ENCODE data around the gene IL23R. TPM values are rescaled to one million over a fixed set of nuclear protein-coding genes. Genes with fewer than 3 reads are reported as not detected.

Gene IL23R
- total and polyA plus RNA-seq, 2 of the 8 experiments (the other 6 are each of a cell fraction or from before 2014, with no cell fraction given): not detected

DNA sequence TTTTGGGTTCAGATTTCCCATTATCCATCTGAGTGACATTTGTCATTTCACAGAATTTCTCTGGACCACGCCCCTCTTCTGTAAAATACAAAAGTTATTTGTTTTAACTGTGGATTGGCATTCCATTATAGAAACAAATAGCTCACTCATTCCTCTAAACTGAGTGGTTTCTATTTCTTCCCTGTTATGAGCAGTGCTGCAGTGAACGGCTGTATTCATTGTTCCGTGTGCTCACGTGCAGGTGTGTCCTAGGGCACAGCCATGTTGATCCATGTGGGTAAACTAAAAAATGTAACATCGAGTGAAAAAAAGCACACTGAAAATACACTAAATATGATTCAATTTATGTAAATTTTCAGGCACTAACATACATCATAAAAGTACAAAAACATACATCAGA, 114.4 kb downstream of the IL23R start (continued):
- TF ChIP-seq, protein P1, sequence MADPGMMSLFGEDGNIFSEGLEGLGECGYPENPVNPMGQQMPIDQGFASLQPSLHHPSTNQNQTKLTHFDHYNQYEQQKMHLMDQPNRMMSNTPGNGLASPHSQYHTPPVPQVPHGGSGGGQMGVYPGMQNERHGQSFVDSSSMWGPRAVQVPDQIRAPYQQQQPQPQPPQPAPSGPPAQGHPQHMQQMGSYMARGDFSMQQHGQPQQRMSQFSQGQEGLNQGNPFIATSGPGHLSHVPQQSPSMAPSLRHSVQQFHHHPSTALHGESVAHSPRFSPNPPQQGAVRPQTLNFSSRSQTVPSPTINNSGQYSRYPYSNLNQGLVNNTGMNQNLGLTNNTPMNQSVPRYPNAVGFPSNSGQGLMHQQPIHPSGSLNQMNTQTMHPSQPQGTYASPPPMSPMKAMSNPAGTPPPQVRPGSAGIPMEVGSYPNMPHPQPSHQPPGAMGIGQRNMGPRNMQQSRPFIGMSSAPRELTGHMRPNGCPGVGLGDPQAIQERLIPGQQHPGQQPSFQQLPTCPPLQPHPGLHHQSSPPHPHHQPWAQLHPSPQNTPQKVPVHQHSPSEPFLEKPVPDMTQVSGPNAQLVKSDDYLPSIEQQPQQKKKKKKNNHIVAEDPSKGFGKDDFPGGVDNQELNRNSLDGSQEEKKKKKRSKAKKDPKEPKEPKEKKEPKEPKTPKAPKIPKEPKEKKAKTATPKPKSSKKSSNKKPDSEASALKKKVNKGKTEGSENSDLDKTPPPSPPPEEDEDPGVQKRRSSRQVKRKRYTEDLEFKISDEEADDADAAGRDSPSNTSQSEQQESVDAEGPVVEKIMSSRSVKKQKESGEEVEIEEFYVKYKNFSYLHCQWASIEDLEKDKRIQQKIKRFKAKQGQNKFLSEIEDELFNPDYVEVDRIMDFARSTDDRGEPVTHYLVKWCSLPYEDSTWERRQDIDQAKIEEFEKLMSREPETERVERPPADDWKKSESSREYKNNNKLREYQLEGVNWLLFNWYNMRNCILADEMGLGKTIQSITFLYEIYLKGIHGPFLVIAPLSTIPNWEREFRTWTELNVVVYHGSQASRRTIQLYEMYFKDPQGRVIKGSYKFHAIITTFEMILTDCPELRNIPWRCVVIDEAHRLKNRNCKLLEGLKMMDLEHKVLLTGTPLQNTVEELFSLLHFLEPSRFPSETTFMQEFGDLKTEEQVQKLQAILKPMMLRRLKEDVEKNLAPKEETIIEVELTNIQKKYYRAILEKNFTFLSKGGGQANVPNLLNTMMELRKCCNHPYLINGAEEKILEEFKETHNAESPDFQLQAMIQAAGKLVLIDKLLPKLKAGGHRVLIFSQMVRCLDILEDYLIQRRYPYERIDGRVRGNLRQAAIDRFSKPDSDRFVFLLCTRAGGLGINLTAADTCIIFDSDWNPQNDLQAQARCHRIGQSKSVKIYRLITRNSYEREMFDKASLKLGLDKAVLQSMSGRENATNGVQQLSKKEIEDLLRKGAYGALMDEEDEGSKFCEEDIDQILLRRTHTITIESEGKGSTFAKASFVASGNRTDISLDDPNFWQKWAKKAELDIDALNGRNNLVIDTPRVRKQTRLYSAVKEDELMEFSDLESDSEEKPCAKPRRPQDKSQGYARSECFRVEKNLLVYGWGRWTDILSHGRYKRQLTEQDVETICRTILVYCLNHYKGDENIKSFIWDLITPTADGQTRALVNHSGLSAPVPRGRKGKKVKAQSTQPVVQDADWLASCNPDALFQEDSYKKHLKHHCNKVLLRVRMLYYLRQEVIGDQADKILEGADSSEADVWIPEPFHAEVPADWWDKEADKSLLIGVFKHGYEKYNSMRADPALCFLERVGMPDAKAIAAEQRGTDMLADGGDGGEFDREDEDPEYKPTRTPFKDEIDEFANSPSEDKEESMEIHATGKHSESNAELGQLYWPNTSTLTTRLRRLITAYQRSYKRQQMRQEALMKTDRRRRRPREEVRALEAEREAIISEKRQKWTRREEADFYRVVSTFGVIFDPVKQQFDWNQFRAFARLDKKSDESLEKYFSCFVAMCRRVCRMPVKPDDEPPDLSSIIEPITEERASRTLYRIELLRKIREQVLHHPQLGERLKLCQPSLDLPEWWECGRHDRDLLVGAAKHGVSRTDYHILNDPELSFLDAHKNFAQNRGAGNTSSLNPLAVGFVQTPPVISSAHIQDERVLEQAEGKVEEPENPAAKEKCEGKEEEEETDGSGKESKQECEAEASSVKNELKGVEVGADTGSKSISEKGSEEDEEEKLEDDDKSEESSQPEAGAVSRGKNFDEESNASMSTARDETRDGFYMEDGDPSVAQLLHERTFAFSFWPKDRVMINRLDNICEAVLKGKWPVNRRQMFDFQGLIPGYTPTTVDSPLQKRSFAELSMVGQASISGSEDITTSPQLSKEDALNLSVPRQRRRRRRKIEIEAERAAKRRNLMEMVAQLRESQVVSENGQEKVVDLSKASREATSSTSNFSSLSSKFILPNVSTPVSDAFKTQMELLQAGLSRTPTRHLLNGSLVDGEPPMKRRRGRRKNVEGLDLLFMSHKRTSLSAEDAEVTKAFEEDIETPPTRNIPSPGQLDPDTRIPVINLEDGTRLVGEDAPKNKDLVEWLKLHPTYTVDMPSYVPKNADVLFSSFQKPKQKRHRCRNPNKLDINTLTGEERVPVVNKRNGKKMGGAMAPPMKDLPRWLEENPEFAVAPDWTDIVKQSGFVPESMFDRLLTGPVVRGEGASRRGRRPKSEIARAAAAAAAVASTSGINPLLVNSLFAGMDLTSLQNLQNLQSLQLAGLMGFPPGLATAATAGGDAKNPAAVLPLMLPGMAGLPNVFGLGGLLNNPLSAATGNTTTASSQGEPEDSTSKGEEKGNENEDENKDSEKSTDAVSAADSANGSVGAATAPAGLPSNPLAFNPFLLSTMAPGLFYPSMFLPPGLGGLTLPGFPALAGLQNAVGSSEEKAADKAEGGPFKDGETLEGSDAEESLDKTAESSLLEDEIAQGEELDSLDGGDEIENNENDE (IDR thresholded peaks at IDR 0.05; ENCODE audit: insufficient replicate concordance, low read length): no peak
- TF ChIP-seq TBP (IDR thresholded peaks at IDR 0.05; ENCODE audit: low read depth, low read length): no peak
- no peak for TF ChIP-seq ZNF274 (IDR thresholded peaks at IDR 0.05; ENCODE audit: borderline replicate concordance, extremely low read depth, low read length)
- no peak for TF ChIP-seq CHD2 (IDR thresholded peaks at IDR 0.05; ENCODE audit: low read length)
- TF ChIP-seq PHF8 (conservative IDR thresholded peaks at IDR 0.05; ENCODE audit: low read depth, low read length): no peak
- no peak for TF ChIP-seq SP2 (IDR thresholded peaks at IDR 0.05; ENCODE audit: low read length)
- no peak for TF ChIP-seq BACH1 (IDR thresholded peaks at IDR 0.05; ENCODE audit: low read length)
- TF ChIP-seq TAF7 (optimal IDR thresholded peaks at IDR 0.05; ENCODE audit: borderline replicate concordance, low read depth, low read length): no peak

Data from H1 (cell line).